ENCODE data around the gene ENPP7.

Gene ENPP7

GRCh38 chr17:79737046-79737921 is 6.5 kb downstream of the ENPP7 start:
- ChIA-PET POLR2A (interaction anchor here (1.5 kb wide), 1 partner anchor 9 kb away, joined by 6 read pairs; no protein-coding TSS in a partner anchor), CTCF (interaction anchor here (0.6 kb wide), 1 partner anchor 122 kb away, joined by 3 read pairs; no protein-coding TSS in a partner anchor)
- DNase-seq (ENCODE audit: extremely low spot score): no peak
- TF ChIP-seq ZNF384 (IDR thresholded peaks at IDR 0.05) (no peak), FOXM1 (IDR thresholded peaks at IDR 0.05; ENCODE audit: borderline replicate concordance) (no peak), BHLHE40 (IDR thresholded peaks at IDR 0.05; ENCODE audit: borderline replicate concordance) (no peak), ELF4 (IDR thresholded peaks at IDR 0.05) (no peak), FOXA1 (IDR thresholded peaks at IDR 0.05) (no peak), L3MBTL2 (conservative IDR thresholded peaks at IDR 0.05) (no peak), NFRKB (IDR thresholded peaks at IDR 0.05) (no peak), SUZ12 (IDR thresholded peaks at IDR 0.05) (no peak), FOXK2 (IDR thresholded peaks at IDR 0.05) (no peak), PKNOX1 (IDR thresholded peaks at IDR 0.05) (no peak), ARNT (IDR thresholded peaks at IDR 0.05) (no peak), SP1 (IDR thresholded peaks at IDR 0.05) (no peak), HDGF (IDR thresholded peaks at IDR 0.05; ENCODE audit: borderline replicate concordance) (no peak), LEF1 (IDR thresholded peaks at IDR 0.05; ENCODE audit: borderline replicate concordance) (no peak), TARDBP (IDR thresholded peaks at IDR 0.05) (no peak), CTBP1 (IDR thresholded peaks at IDR 0.05; ENCODE audit: borderline replicate concordance) (no peak)

GRCh38 chr17:79737922-79738578 is 7.3 kb downstream of the ENPP7 start:
- DNase-seq (ENCODE audit: extremely low spot score): no peak
- ChIA-PET CTCF (interaction anchor here (0.6 kb wide), 1 partner anchor 121 kb away, joined by 3 read pairs; no protein-coding TSS in a partner anchor), POLR2A (interaction anchor here (1.4 to 1.5 kb wide), 2 partner anchors 9 to 40 kb away, joined by 4 to 6 read pairs; partner anchors contain the start of gene CBX2)
- TF ChIP-seq ARNT (IDR thresholded peaks at IDR 0.05) (no peak), LEF1 (IDR thresholded peaks at IDR 0.05; ENCODE audit: borderline replicate concordance) (no peak), FOXA1 (IDR thresholded peaks at IDR 0.05) (no peak), FOXM1 (IDR thresholded peaks at IDR 0.05; ENCODE audit: borderline replicate concordance) (no peak), L3MBTL2 (conservative IDR thresholded peaks at IDR 0.05) (no peak), NFRKB (IDR thresholded peaks at IDR 0.05) (no peak), SUZ12 (IDR thresholded peaks at IDR 0.05) (no peak)

- CTCF ChIA-PET: no interaction called here
- DNase-seq (ENCODE audit: extremely low spot score): no peak
- POLR2A ChIA-PET: interaction anchor here (1.4 to 1.5 kb wide), 2 partner anchors 10 to 40 kb away, joined by 4 to 6 read pairs; partner anchors contain the start of gene CBX2
Measured at GRCh38 chr17:79738643-79739042, 7.9 kb downstream of the ENPP7 start.

GRCh38 chr17:79739148-79740062 is 8.7 kb downstream of the ENPP7 start:
- no peak for DNase-seq (ENCODE audit: extremely low spot score)
- ChIA-PET POLR2A (interaction anchor here (1.0 to 1.5 kb wide), 3 partner anchors 11 to 39 kb away, joined by 3 to 6 read pairs (median 4); partner anchors contain the start of gene CBX2), CTCF (interaction anchor here (0.6 to 1.1 kb wide), 2 partner anchors 231 to 497 kb away, joined by 3 read pairs; no protein-coding TSS in a partner anchor)
- no peak for TF ChIP-seq HDGF (IDR thresholded peaks at IDR 0.05; ENCODE audit: borderline replicate concordance)
- TF ChIP-seq FOXM1 (IDR thresholded peaks at IDR 0.05; ENCODE audit: borderline replicate concordance): no peak
- TF ChIP-seq FOXA1 (IDR thresholded peaks at IDR 0.05): no peak
- no peak for TF ChIP-seq TARDBP (IDR thresholded peaks at IDR 0.05)
- no peak for TF ChIP-seq NFRKB (IDR thresholded peaks at IDR 0.05)
- TF ChIP-seq SUZ12 (IDR thresholded peaks at IDR 0.05): no peak
- no peak for TF ChIP-seq SP1 (IDR thresholded peaks at IDR 0.05)
- no peak for TF ChIP-seq ARNT (IDR thresholded peaks at IDR 0.05)
- no peak for TF ChIP-seq ELF4 (IDR thresholded peaks at IDR 0.05)
- TF ChIP-seq CTBP1 (IDR thresholded peaks at IDR 0.05; ENCODE audit: borderline replicate concordance): no peak
- TF ChIP-seq ZNF384 (IDR thresholded peaks at IDR 0.05): no peak
- no peak for TF ChIP-seq PKNOX1 (IDR thresholded peaks at IDR 0.05)
- no peak for TF ChIP-seq BHLHE40 (IDR thresholded peaks at IDR 0.05; ENCODE audit: borderline replicate concordance)
- TF ChIP-seq LEF1 (IDR thresholded peaks at IDR 0.05; ENCODE audit: borderline replicate concordance): no peak
- no peak for TF ChIP-seq L3MBTL2 (conservative IDR thresholded peaks at IDR 0.05)
- TF ChIP-seq FOXK2 (IDR thresholded peaks at IDR 0.05): no peak

More at GRCh38 chr17:79738643-79739042, 7.9 kb downstream of the ENPP7 start:
- TF ChIP-seq SUZ12 (IDR thresholded peaks at IDR 0.05) (no peak), ARNT (IDR thresholded peaks at IDR 0.05) (no peak), SP1 (IDR thresholded peaks at IDR 0.05) (no peak), NFRKB (IDR thresholded peaks at IDR 0.05) (no peak), ZNF384 (IDR thresholded peaks at IDR 0.05) (no peak), FOXK2 (IDR thresholded peaks at IDR 0.05) (no peak), HDGF (IDR thresholded peaks at IDR 0.05; ENCODE audit: borderline replicate concordance) (no peak), FOXA1 (IDR thresholded peaks at IDR 0.05) (no peak), PKNOX1 (IDR thresholded peaks at IDR 0.05) (no peak), TARDBP (IDR thresholded peaks at IDR 0.05) (no peak), LEF1 (IDR thresholded peaks at IDR 0.05; ENCODE audit: borderline replicate concordance) (no peak), FOXM1 (IDR thresholded peaks at IDR 0.05; ENCODE audit: borderline replicate concordance) (no peak)
